ENCODE measurements around the gene ZFHX3.

Gene ZFHX3

DNA sequence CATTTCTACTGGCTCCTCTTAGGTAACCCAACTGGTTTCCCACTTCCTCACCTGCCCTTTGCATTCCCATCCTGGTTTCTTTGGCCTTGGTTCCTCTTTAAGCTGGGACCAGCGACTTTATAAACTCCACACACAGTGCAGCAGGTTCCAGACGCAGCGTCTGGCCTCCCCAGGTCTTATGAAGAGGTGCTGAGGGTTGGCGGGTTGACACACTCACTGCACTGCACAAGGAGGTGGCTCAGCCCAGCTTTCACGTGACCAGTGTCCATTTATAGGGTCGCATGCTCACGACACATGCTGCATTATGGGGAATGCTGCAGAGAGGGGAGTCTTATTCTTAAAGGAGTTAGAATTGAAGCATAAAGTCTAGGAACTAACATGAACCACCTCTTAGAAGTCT lies 70.8 kb downstream of the ZFHX3 start:
- TF ChIP-seq, protein P1, sequence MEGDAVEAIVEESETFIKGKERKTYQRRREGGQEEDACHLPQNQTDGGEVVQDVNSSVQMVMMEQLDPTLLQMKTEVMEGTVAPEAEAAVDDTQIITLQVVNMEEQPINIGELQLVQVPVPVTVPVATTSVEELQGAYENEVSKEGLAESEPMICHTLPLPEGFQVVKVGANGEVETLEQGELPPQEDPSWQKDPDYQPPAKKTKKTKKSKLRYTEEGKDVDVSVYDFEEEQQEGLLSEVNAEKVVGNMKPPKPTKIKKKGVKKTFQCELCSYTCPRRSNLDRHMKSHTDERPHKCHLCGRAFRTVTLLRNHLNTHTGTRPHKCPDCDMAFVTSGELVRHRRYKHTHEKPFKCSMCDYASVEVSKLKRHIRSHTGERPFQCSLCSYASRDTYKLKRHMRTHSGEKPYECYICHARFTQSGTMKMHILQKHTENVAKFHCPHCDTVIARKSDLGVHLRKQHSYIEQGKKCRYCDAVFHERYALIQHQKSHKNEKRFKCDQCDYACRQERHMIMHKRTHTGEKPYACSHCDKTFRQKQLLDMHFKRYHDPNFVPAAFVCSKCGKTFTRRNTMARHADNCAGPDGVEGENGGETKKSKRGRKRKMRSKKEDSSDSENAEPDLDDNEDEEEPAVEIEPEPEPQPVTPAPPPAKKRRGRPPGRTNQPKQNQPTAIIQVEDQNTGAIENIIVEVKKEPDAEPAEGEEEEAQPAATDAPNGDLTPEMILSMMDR (IDR thresholded peaks at IDR 0.05) = no peak
- peak overlapping the region in 1 of 2 donors; percentile 44 for H3K27ac ChIP-seq
- H3K36me3 ChIP-seq = no peaks in the 10 kb centered on the region
- H3K9me3 ChIP-seq = no peaks in the 10 kb centered on the region
- no peak for DNase-seq
- no peak overlapping the region for H3K4me3 ChIP-seq
- intact Hi-C loops (cut with DNase I; ENCODE audit: low total_unique reads) = no loop called here
- H3K27me3 ChIP-seq = no peaks in the 10 kb centered on the region
- peaks cover 0 to 98% (median 44%) of the 10 kb centered on the region in 4 donors for H3K4me1 ChIP-seq

DNA sequence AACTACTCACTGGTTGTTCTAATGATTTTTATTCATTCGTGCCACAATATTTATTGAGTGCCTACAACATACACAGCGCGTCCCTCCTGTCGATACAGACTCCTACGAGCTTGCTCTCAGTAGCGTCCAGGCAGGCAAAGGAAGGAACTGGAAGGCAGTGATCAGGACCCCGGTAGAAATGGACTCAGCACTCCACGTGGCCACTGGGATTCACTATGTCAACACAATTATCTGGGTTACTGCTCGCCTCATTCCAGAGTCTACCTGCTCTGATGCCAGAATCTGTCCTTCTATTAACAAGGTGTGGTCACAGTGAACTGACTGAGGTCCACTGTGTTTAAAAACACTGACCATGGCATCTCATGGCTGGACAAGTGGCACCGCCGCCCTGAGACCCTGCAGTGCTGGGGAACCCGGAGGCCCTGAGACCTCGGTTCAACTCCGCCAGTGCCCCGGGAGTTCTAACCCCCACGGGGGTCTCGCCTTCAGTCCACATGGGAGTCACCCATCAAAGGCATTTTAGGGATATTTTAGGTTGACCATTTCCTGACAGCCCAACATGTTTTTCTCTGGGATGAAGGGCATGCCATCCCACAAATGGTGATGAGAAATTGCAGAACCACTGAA lies 71.4 kb downstream of the ZFHX3 start:
- Histone ChIP-seq H3K4me1 (peaks cover 0 to 98% (median 44%) of the 10 kb centered on the region in 4 donors), H3K4me3 (no peak overlapping the region), H3K9me3 (no peaks in the 10 kb centered on the region), H3K36me3 (no peaks in the 10 kb centered on the region), H3K27ac (peak overlapping the region; percentile 8 to 44), H3K27me3 (no peaks in the 10 kb centered on the region)
- intact Hi-C loops (cut with DNase I; ENCODE audit: low total_unique reads) = no loop called here
- TF ChIP-seq, protein P1 (IDR thresholded peaks at IDR 0.05) = no peak
- no peak for DNase-seq

DNA sequence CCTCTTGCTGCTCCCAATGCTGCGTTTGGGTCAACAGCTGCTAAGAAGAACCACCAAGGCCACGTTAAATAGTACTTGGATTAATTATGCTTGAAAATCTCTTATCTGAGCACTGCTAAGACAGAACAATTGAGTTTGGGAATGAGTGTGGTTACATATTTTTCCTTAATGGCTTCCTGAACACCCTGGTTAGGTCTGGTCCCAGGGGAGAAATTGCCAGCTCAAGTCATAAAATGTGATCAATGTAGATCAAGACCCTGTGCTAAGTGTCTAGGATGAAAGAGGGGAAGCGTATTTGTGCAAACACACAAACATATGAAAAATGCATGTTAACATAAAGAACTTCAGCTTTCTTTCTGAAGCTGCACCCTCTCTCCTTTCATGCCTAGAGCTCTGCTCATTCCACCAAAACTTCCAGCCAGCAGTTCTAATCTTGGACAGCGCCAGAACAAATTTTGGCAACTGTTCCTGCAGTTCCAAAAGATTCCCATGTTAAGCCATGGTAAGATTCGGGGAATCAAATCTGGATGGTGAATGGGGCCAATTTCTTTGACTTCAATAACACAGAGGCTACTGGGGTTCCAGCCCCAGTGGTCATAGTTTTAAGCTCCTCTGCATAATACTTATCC lies 72.0 kb downstream of the ZFHX3 start:
- DNase-seq = no peak
- TF ChIP-seq, protein P1 (IDR thresholded peaks at IDR 0.05) = no peak
- H3K27ac ChIP-seq = peak overlapping the region; percentile 8 to 44
- H3K4me1 ChIP-seq = peaks cover 0 to 98% (median 49%) of the 10 kb centered on the region in 4 donors
- no peaks in the 10 kb centered on the region for H3K27me3 ChIP-seq
- no peaks in the 10 kb centered on the region for H3K9me3 ChIP-seq
- H3K4me3 ChIP-seq = no peak overlapping the region
- intact Hi-C loops (cut with DNase I; ENCODE audit: low total_unique reads) = no loop called here
- no peaks in the 10 kb centered on the region for H3K36me3 ChIP-seq

DNA sequence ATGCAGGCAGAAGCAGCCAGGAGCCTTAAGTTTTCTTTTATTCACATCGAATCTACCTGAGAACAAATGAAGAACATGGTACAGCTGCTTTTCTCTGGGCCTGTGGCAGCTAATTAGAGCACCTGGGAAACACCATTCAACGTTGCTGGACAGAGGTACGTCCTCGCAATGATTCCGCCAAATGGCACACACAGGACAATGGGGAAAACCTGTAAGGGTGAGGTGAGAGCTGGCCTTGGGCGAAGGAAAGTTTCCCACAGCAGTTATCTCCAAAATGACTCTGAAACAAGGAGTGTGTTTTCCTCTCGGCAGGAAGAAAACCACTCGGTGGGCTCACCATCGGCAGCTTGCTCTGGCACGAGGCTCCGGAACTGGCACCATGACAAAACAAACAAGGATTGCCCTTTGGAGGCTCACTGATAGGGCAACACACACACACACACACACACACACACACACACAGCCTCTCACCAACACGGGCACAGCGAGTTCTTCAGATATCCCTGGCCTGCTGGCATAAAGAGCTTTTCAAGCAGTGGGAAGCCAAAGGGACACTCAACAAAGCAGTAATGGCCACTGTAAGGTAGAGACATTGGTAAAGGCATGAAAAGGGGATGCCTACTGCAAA lies 73.7 kb downstream of the ZFHX3 start:
- intact Hi-C loops (cut with DNase I; ENCODE audit: low total_unique reads) = no loop called here
- TF ChIP-seq, protein P1 (IDR thresholded peaks at IDR 0.05) = no peak
- H3K27me3 ChIP-seq = no peaks in the 10 kb centered on the region
- H3K36me3 ChIP-seq = no peaks in the 10 kb centered on the region
- H3K9me3 ChIP-seq = no peaks in the 10 kb centered on the region
- H3K4me3 ChIP-seq = no peak overlapping the region
- peak overlapping the region in 1 of 2 donors; percentile 25 for H3K27ac ChIP-seq
- DNase-seq = no peak
- H3K4me1 ChIP-seq = peaks cover 0 to 100% (median 57%) of the 10 kb centered on the region in 4 donors

DNA sequence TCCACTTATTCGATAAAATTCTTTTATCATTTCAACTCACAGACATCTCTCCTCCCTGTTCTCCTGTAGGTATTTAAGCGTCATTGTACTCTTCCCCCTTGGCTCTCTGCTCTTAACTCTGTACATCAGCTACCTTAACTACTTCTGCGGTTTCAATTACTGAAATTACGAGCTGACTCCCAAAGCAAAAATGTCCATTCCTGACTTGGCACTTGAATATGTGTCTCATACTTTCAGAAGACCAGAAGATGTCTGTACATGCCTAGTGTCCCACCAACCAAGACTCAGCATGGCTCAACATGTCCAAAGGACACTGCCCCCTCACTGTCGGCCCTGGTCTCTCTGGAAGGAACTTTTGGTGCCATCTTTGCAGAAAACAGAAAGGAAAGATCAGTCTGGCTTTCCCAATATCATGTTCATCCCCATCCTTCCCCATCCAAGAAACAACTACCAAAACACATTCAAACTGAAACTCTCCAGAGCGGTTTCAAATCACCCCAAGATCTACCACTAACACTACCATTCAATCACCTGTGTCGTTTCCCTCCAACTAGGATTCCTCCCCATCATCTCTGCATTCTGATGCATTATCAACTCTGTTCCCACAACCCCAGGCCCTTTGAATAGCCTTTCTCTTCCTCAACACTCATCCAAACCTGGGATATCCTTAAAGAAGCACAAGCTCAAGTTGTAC lies 74.9 kb downstream of the ZFHX3 start:
- TF ChIP-seq, protein P1 (IDR thresholded peaks at IDR 0.05) = no peak
- Histone ChIP-seq H3K27me3 (no peaks in the 10 kb centered on the region), H3K27ac (no peak overlapping the region), H3K4me3 (no peak overlapping the region), H3K4me1 (peaks cover 0 to 100% (median 57%) of the 10 kb centered on the region in 4 donors), H3K36me3 (no peaks in the 10 kb centered on the region), H3K9me3 (no peaks in the 10 kb centered on the region)
- DNase-seq = no peak
- intact Hi-C loops (cut with DNase I; ENCODE audit: low total_unique reads) = no loop called here
